Measurements from ENCODE around the gene MRPL55. TPM values are rescaled to one million over a fixed set of nuclear protein-coding genes. Genes with fewer than 3 reads are reported as not detected.
A peak's percentile ranks its signal among the peaks of the same experiment; 100 is the strongest.

The MRPL55 gene
- total RNA-seq, 1 donor from 2014 or later = 42.4 TPM

DNA sequence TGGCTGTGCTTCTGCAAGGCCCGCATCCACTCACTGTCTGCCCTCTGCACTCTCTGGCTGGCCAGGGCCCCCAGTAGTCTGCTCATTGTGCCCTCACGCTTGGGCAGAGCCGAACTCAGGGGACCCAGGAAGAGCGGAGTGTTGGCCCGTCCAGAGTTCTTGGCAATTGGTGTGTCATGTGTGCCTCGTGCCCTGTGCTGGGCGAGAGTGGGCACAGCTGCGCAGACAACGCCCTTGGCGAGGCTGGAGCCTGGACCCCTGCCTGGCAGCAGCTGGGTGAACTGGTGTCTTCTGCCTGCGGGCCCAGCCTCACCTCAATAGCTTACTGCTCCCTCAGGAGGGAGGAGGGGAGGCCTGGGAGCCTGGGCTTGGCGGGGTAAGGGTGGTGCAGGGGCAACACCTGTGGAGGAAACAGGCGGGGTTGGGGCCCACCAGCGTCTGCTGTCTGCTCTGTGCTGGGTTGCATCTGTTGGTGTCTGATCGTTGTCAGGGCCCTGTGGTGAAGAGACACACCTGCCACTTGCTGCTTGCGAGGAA, 33.1 kb upstream of the MRPL55 start:
- H3K4me1 Mint-ChIP-seq = peaks cover 19% of the 10 kb centered on the region
- Histone ChIP-seq H3K4me2 (no peak overlapping the region), H3K9ac (no peak overlapping the region), H3K27me3 (peaks cover 19% of the 10 kb centered on the region), H3K4me3 (no peak overlapping the region), H3K36me3 (no peaks in the 10 kb centered on the region), H4K20me1 (ENCODE audit: low read depth) (peaks cover 14% of the 10 kb centered on the region), H3K4me1 (peaks cover 6% of the 10 kb centered on the region), H3K27ac (no peak overlapping the region), H2AFZ (replicated peaks) (no peak overlapping the region), H3K9me3 (ENCODE audit: low read depth) (no peaks in the 10 kb centered on the region), H3F3A (ENCODE audit: low read depth) (peaks cover 7% of the 10 kb centered on the region), H3K79me2 (ENCODE audit: low read depth) (peaks cover 45% of the 10 kb centered on the region)
- no peak for DNase-seq (ENCODE audit: low spot score)
- H3K4me3 Mint-ChIP-seq = peak overlapping the region; percentile 98
- TF ChIP-seq, protein P1, sequence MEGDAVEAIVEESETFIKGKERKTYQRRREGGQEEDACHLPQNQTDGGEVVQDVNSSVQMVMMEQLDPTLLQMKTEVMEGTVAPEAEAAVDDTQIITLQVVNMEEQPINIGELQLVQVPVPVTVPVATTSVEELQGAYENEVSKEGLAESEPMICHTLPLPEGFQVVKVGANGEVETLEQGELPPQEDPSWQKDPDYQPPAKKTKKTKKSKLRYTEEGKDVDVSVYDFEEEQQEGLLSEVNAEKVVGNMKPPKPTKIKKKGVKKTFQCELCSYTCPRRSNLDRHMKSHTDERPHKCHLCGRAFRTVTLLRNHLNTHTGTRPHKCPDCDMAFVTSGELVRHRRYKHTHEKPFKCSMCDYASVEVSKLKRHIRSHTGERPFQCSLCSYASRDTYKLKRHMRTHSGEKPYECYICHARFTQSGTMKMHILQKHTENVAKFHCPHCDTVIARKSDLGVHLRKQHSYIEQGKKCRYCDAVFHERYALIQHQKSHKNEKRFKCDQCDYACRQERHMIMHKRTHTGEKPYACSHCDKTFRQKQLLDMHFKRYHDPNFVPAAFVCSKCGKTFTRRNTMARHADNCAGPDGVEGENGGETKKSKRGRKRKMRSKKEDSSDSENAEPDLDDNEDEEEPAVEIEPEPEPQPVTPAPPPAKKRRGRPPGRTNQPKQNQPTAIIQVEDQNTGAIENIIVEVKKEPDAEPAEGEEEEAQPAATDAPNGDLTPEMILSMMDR (IDR thresholded peaks at IDR 0.05) = no peak
- TF ChIP-seq EZH2 (IDR thresholded peaks at IDR 0.05) (no peak), EZH2phosphoT487 (IDR thresholded peaks at IDR 0.05) (no peak)
- no peaks in the 10 kb centered on the region for H3K9me3 Mint-ChIP-seq
- no peak overlapping the region for H3K27ac Mint-ChIP-seq
- peaks cover 10% of the 10 kb centered on the region for H3K27me3 Mint-ChIP-seq (ENCODE audit: insufficient read depth, low read depth)
- no peaks in the 10 kb centered on the region for H3K36me3 Mint-ChIP-seq

- Histone ChIP-seq H3K27ac (no peak overlapping the region), H3K27me3 (peaks cover 27% of the 10 kb centered on the region), H3K9ac (peak overlapping the region; percentile 99), H3K36me3 (no peaks in the 10 kb centered on the region), H4K20me1 (ENCODE audit: low read depth) (peaks cover 14% of the 10 kb centered on the region), H3K4me3 (peak overlapping the region; percentile 84), H3F3A (ENCODE audit: low read depth) (peaks cover 7% of the 10 kb centered on the region), H3K4me2 (peak overlapping the region; percentile 97), H3K79me2 (ENCODE audit: low read depth) (peaks cover 45% of the 10 kb centered on the region), H3K4me1 (peaks cover 6% of the 10 kb centered on the region), H2AFZ (replicated peaks) (no peak overlapping the region), H3K9me3 (ENCODE audit: low read depth) (no peaks in the 10 kb centered on the region)
- Mint-ChIP-seq H3K27me3 (ENCODE audit: insufficient read depth, low read depth) (peaks cover 10% of the 10 kb centered on the region), H3K4me3 (peak overlapping the region; percentile 98), H3K4me1 (peaks cover 19% of the 10 kb centered on the region), H3K36me3 (no peaks in the 10 kb centered on the region), H3K9me3 (no peaks in the 10 kb centered on the region), H3K27ac (peak overlapping the region; percentile 87)
- TF ChIP-seq EZH2 (IDR thresholded peaks at IDR 0.05) (no peak), EZH2phosphoT487 (IDR thresholded peaks at IDR 0.05) (no peak)
- TF ChIP-seq, protein P1 (IDR thresholded peaks at IDR 0.05) = no peak
- DNase-seq (ENCODE audit: low spot score) = no peak
These were observed 32.3 kb upstream of the MRPL55 start for GRCh38 chr1:228141226-228142044.

DNA sequence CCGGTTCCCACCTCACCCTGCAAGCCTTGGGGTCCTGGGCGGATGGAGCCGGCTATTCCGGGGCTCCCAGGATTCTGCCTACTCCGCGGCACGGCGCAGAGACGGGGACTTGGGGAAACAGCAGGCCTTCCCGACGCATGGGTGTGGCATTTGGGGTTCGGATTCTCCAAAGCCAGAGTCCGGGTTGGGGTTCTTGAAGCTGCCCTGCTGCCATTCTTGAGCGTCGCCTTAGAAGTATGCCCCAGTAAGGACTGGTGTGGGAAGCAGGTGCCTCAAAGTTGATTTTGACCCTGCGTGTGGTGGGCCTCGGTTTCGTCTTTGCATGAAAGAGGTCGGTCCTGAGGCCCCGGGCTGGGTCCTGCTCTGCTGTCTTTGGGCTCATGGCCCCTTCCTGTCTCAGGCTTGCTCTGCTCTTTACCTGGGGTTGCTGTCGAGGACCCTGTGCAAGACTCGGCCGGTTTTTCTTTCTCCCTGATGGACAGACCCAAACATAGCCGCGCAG, 31.7 kb upstream of the MRPL55 start:
- H3K9me3 Mint-ChIP-seq = no peaks in the 10 kb centered on the region
- H3K27ac Mint-ChIP-seq = peak overlapping the region; percentile 87
- peaks cover 6% of the 10 kb centered on the region for H3K4me1 ChIP-seq
- peaks cover 15% of the 10 kb centered on the region for H3K27me3 Mint-ChIP-seq (ENCODE audit: insufficient read depth, low read depth)
- H3K4me3 ChIP-seq = peak overlapping the region; percentile 84
- H3K36me3 ChIP-seq = no peaks in the 10 kb centered on the region
- H3K4me2 ChIP-seq = peak overlapping the region; percentile 97
- H3K4me3 Mint-ChIP-seq = peak overlapping the region; percentile 98
- no peak overlapping the region for H2AFZ ChIP-seq (replicated peaks)
- peaks cover 7% of the 10 kb centered on the region for H3F3A ChIP-seq (ENCODE audit: low read depth)
- peak overlapping the region; percentile 97 for H3K27ac ChIP-seq
- H4K20me1 ChIP-seq (ENCODE audit: low read depth) = peaks cover 14% of the 10 kb centered on the region
- peaks cover 33% of the 10 kb centered on the region for H3K27me3 ChIP-seq
- peak overlapping the region; percentile 99 for H3K9ac ChIP-seq
- DNase-seq (ENCODE audit: low spot score) = no peak
- H3K79me2 ChIP-seq (ENCODE audit: low read depth) = peaks cover 45% of the 10 kb centered on the region
- H3K9me3 ChIP-seq (ENCODE audit: low read depth) = no peaks in the 10 kb centered on the region
- no peaks in the 10 kb centered on the region for H3K36me3 Mint-ChIP-seq
- peaks cover 19% of the 10 kb centered on the region for H3K4me1 Mint-ChIP-seq
- TF ChIP-seq EZH2phosphoT487 (IDR thresholded peaks at IDR 0.05) (no peak), EZH2 (IDR thresholded peaks at IDR 0.05) (no peak)
- TF ChIP-seq, protein P1 (IDR thresholded peaks at IDR 0.05) = no peak
